ENCODE data around the gene SETD7. TPM values are rescaled to one million over a fixed set of nuclear protein-coding genes. Genes with fewer than 3 reads are reported as not detected.

SETD7 gene
- total and polyA plus RNA-seq, 2 of the 8 experiments (the other 6 are each of a cell fraction or from before 2014, with no cell fraction given) = 1.5 to 4.6 TPM

- TF ChIP-seq CHD7 (IDR thresholded peaks at IDR 0.05; ENCODE audit: insufficient replicate concordance, low read length) = no peak
- TF ChIP-seq CREB1 (IDR thresholded peaks at IDR 0.05) = no peak
- TF ChIP-seq SAP30 (IDR thresholded peaks at IDR 0.05; ENCODE audit: insufficient read depth, insufficient replicate concordance, low read length) = no peak
- TF ChIP-seq PHF8 (conservative IDR thresholded peaks at IDR 0.05; ENCODE audit: low read depth, low read length) = no peak
Measured at GRCh38 chr4:139594591-139595185, 38.7 kb upstream of the SETD7 start (continued).

All from H1 (cell line).